ENCODE data around the gene HASPIN. TPM values are rescaled to one million over a fixed set of nuclear protein-coding genes. Genes with fewer than 3 reads are reported as not detected.

Gene HASPIN
- total RNA-seq, 1 experiment from 2014 or later = 30.1 TPM

DNA sequence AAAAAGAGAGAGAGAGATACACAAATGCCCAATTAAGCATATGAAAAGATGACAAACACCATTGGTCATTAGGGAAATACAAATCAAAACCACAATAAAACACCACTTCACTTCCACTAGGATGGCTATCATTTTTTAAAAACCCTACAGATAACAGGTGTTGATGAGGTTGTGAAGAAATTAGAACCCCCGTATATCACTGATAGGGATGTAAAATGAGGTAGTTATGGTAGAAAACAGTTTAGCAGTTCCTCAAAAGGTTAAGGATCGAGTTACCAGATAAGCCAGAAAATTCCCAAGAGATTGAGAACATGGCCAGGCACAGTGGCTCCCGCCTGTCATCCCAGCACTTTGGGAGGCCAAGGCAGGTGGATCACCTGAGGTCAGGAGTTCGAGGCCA lies 30.6 kb upstream of the HASPIN start:
- Histone ChIP-seq H3K27me3 (replicated peaks; ENCODE audit: insufficient read depth, low read depth, low read length, poor library complexity) (peaks cover 24% of the 10 kb centered on the region), H3K36me3 (ENCODE audit: insufficient read depth, low read length, poor library complexity, severe bottlenecking) (no peaks in the 10 kb centered on the region), H3K27ac (ENCODE audit: low read depth, low read length, poor library complexity, severe bottlenecking) (no peak overlapping the region), H3K4me1 (ENCODE audit: insufficient read depth, low read length, poor library complexity, severe bottlenecking) (peaks cover 7% of the 10 kb centered on the region), H3K9me3 (ENCODE audit: low read depth, low read length, poor library complexity, severe bottlenecking) (no peaks in the 10 kb centered on the region), H3K4me3 (ENCODE audit: low read depth, low read length, poor library complexity, severe bottlenecking) (no peak overlapping the region)
- intact Hi-C loops (cut with micrococcal nuclease; ENCODE audit: unreplicated experiment) = no loop called here
- BruUV-seq (replicated peaks) = no TSS peak
- CTCF ChIA-PET = no interaction called here
- TF ChIP-seq EZH2 (IDR thresholded peaks at IDR 0.05; ENCODE audit: borderline replicate concordance, low read depth, low read length, poor library complexity, severe bottlenecking) = no peak
- TF ChIP-seq, protein P1, sequence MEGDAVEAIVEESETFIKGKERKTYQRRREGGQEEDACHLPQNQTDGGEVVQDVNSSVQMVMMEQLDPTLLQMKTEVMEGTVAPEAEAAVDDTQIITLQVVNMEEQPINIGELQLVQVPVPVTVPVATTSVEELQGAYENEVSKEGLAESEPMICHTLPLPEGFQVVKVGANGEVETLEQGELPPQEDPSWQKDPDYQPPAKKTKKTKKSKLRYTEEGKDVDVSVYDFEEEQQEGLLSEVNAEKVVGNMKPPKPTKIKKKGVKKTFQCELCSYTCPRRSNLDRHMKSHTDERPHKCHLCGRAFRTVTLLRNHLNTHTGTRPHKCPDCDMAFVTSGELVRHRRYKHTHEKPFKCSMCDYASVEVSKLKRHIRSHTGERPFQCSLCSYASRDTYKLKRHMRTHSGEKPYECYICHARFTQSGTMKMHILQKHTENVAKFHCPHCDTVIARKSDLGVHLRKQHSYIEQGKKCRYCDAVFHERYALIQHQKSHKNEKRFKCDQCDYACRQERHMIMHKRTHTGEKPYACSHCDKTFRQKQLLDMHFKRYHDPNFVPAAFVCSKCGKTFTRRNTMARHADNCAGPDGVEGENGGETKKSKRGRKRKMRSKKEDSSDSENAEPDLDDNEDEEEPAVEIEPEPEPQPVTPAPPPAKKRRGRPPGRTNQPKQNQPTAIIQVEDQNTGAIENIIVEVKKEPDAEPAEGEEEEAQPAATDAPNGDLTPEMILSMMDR (conservative IDR thresholded peaks at IDR 0.05; ENCODE audit: low read depth, low read length) = no peak
- POLR2A ChIA-PET (ENCODE audit: low non-redundant PET) = no interaction called here
- DNase-seq (ENCODE audit: low spot score) = no peak

DNA sequence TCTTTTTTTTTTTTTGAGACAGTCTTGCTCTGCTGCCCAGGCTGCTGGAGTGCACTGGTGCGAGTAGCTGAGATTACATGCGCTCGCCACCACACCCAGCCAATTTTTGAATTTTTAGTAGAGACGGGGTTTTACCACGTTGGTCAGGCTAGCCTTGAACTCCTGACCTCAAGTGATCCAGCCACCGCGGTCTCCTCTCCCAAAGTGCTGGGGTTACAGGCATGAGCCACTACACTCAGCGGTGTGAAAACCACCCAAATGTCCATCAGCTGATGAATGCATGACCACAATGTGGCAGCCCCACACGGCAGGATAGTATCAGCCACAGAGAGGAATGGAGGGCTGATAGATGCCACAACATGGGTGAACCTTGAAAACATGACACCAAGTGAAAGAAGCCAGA lies 29.9 kb upstream of the HASPIN start:
- Histone ChIP-seq H3K27ac (ENCODE audit: low read depth, low read length, poor library complexity, severe bottlenecking) (no peak overlapping the region), H3K27me3 (replicated peaks; ENCODE audit: insufficient read depth, low read depth, low read length, poor library complexity) (peaks cover 24% of the 10 kb centered on the region), H3K9me3 (ENCODE audit: low read depth, low read length, poor library complexity, severe bottlenecking) (no peaks in the 10 kb centered on the region), H3K4me1 (ENCODE audit: insufficient read depth, low read length, poor library complexity, severe bottlenecking) (peaks cover 7% of the 10 kb centered on the region), H3K36me3 (ENCODE audit: insufficient read depth, low read length, poor library complexity, severe bottlenecking) (no peaks in the 10 kb centered on the region), H3K4me3 (ENCODE audit: low read depth, low read length, poor library complexity, severe bottlenecking) (no peak overlapping the region)
- no TSS peak for BruUV-seq (replicated peaks)
- no peak for DNase-seq (ENCODE audit: low spot score)
- TF ChIP-seq, protein P1 (conservative IDR thresholded peaks at IDR 0.05; ENCODE audit: low read depth, low read length) = no peak
- no peak for TF ChIP-seq EZH2 (IDR thresholded peaks at IDR 0.05; ENCODE audit: borderline replicate concordance, low read depth, low read length, poor library complexity, severe bottlenecking)
- intact Hi-C loops (cut with micrococcal nuclease; ENCODE audit: unreplicated experiment) = no loop called here
- POLR2A ChIA-PET (ENCODE audit: low non-redundant PET) = no interaction called here
- CTCF ChIA-PET = no interaction called here

DNA sequence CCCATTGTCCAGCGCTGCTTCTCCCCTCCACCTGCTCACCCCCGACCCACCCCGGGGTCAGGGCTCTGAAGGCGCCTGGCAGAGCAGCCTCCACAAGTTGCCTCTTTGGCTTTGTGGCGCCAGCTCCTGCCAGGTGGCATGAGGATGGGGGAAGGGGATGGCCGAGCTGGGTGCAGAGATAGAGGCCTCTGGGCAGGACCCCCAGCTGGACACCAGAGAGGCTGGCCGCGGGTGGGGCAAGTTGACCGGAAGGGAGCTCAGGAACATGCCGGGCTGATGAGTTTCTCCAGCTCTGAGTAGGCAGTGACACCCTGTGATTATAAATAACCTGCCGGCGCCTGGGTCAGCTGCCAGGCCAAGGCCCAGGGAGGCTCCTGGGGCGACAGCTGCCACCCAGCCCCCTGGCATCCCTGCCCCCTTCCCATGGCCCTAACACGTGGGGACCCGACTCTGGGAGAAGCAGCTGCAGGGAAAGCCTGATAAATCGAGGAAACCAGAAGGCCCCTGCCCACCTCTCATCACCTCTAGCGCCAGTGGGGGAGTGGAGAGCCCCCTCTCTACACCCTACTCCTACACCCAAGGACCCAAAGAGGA lies 28.5 kb upstream of the HASPIN start:
- peak overlapping the region; percentile 46 for H3K4me3 ChIP-seq (ENCODE audit: low read depth, low read length, poor library complexity, severe bottlenecking)
- no TSS peak for BruUV-seq (replicated peaks)
- intact Hi-C loops (cut with micrococcal nuclease; ENCODE audit: unreplicated experiment) = no loop called here
- H3K4me1 ChIP-seq (ENCODE audit: insufficient read depth, low read length, poor library complexity, severe bottlenecking) = peaks cover 7% of the 10 kb centered on the region
- no peak overlapping the region for H3K27ac ChIP-seq (ENCODE audit: low read depth, low read length, poor library complexity, severe bottlenecking)
- peaks cover 24% of the 10 kb centered on the region for H3K27me3 ChIP-seq (replicated peaks; ENCODE audit: insufficient read depth, low read depth, low read length, poor library complexity)
- POLR2A ChIA-PET (ENCODE audit: low non-redundant PET) = no interaction called here
- DNase-seq (ENCODE audit: low spot score) = no peak
- no peaks in the 10 kb centered on the region for H3K36me3 ChIP-seq (ENCODE audit: insufficient read depth, low read length, poor library complexity, severe bottlenecking)
- H3K9me3 ChIP-seq (ENCODE audit: low read depth, low read length, poor library complexity, severe bottlenecking) = no peaks in the 10 kb centered on the region
- CTCF ChIA-PET = no interaction called here
- TF ChIP-seq, protein P1 (conservative IDR thresholded peaks at IDR 0.05; ENCODE audit: low read depth, low read length) = no peak
- no peak for TF ChIP-seq EZH2 (IDR thresholded peaks at IDR 0.05; ENCODE audit: borderline replicate concordance, low read depth, low read length, poor library complexity, severe bottlenecking)

All from A673 (cell line).